ENCODE data around the gene EVPL. TPM values are rescaled to one million over a fixed set of nuclear protein-coding genes. Genes with fewer than 3 reads are reported as not detected.
A peak's percentile ranks its signal among the peaks of the same experiment; 100 is the strongest.

EVPL gene
- total and polyA plus RNA-seq, 2 of the 13 experiments (the other 11 are each of a cell fraction or from before 2014, with no cell fraction given): 2.1 to 8.2 TPM

DNA sequence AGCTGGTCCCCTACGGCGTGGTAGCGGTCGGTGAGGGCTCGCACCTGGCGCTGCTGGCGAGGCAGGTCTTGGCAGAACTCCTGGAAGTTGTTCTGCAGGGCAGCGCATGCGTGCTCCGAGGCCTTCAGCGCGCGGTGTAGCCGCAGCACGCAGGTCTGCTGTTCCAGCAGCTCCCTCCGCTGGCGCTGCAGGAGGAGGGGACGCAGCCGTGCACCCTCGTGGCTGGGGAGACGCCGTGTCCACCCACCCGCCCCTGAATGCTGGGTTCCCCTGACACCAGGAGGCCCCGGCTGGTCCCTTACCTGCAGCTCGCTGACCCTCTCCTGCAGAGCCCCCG lies 12.2 kb downstream of the EVPL start:
- FAIRE-seq (no peak), DNase-seq (ENCODE audit: low spot score) (no peak), ATAC-seq (no peak)
- 98% methylated on average over 8 of the region's 26 CpGs for WGBS (ENCODE audit: low lambda C conversion rate)
- no peak for TF ChIP-seq PTBP1 (IDR thresholded peaks at IDR 0.05; ENCODE audit: low read depth, low read length, poor library complexity, severe bottlenecking)
- TF ChIP-seq ZNF589 (CRISPR knock-in tag; conservative IDR thresholded peaks at IDR 0.05): 0 out of 2 replicates have a peak, but pooled peaks have one; percentile 44
- 0 out of 2 replicates have a peak, but pooled peaks have one; percentile 35 for TF ChIP-seq ZFYVE20 (CRISPR knock-in tag; IDR thresholded peaks at IDR 0.05; ENCODE audit: borderline replicate concordance, low read depth)
- Histone ChIP-seq H3K36me3 (replicated peaks in 1 of 2; ENCODE audit: control insufficient read depth in 1 of 2, insufficient read depth in 2 of 2, low read length in 2 of 2) (peaks cover 4 to 5% of the 10 kb centered on the region in 2 experiments; a peak in 4 of 5 replicates), H3K79me2 (ENCODE audit: insufficient read depth, low read length) (no peaks in the 10 kb centered on the region), H3K27ac (ENCODE audit: extremely low read length, insufficient read depth, low read length) (no peak overlapping the region), H3K4me1 (ENCODE audit: insufficient read depth, low read length) (peaks cover 5% of the 10 kb centered on the region; the same call in 1 of the 2 replicates), H3K9ac (ENCODE audit: insufficient read depth, low read depth, low read length) (no peak overlapping the region), H3K4me2 (ENCODE audit: low read depth, low read length) (no peak overlapping the region), H3K9me3 (ENCODE audit: low read length) (no peaks in the 10 kb centered on the region), H4K20me1 (ENCODE audit: insufficient read depth, low read length) (no peaks in the 10 kb centered on the region), H3K27me3 (ENCODE audit: control insufficient read depth in 1 of 2, insufficient read depth in 2 of 2, low read length in 2 of 2) (no peaks in the 10 kb centered on the region), H3K4me3 (replicated peaks in 1 of 3; ENCODE audit: insufficient read depth in 1 of 3, low read depth in 2 of 3, low read length in 3 of 3) (no peak overlapping the region), H2AFZ (ENCODE audit: low read length) (no peak overlapping the region)
- ChIA-PET POLR2A (interaction anchor here (1.0 to 2.0 kb wide), 5 partner anchors 11 to 139 kb away, joined by 3 to 9 read pairs (median 4); partner anchors contain the start of gene EVPL), CTCF (ENCODE audit: low intra/inter-chr PET ratio, low total read pairs) (interaction anchor here (1.2 to 1.9 kb wide), 3 partner anchors 9 to 265 kb away, joined by 4 to 7 read pairs (median 6); no protein-coding TSS in a partner anchor)
- intact Hi-C loops (cut with micrococcal nuclease; ENCODE audit: unreplicated experiment) (loop anchor here (1.0 to 2.0 kb wide), 2 partner anchors 42 to 167 kb away; no protein-coding TSS in a partner anchor), in situ Hi-C loops (cut with HindIII; ENCODE audit: extremely low pct_ligation_motif_present, low pct_unique_long_range_greater_than_20kb) (no loop called here)
- no TSS peak for BruUV-seq (replicated peaks)

DNA sequence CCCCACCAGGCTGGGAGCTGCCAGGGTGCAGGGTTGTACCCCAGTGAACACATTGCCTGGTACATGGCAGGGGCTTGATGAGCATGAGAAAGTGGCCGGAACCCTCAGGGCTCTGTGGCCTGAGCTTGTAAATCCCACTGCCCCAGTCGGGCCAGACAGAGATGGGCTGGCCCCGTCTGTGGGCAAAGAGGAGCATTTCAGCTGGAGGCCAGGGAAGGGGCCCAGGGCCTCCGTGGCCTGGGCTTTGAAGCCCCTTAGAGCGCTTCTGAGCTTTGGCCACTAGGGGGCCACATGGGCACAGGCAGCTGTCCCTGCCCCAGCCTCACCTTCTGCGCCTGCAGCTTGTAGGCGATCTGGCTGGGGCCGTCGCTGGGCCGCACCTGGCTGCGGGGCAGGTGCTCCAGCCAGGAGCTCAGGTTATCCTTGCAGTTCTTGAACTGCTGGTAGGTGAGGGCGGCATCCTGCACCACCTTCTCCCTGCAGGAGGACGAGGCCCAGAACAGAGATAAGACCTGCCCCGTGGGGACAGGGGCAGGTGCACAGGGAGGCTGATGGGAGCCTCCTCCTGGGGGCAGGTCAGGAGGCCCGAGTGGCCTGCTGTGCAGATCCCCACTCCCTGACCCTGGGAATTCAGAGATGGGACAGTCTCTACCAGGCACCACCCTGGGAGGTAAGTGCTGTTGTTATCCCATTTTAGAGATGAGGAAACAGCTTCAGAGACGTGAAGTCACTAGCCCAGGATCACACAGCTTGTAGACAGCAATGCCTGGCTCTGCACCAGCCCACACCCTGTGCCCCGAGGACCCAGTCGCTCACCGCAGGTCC lies 12.8 kb downstream of the EVPL start:
- Histone ChIP-seq H3K27me3 (ENCODE audit: control insufficient read depth in 1 of 2, insufficient read depth in 2 of 2, low read length in 2 of 2) (no peaks in the 10 kb centered on the region), H3K27ac (ENCODE audit: extremely low read length, insufficient read depth, low read length) (no peak overlapping the region), H2AFZ (ENCODE audit: low read length) (no peak overlapping the region), H3K4me3 (replicated peaks in 1 of 3; ENCODE audit: insufficient read depth in 1 of 3, low read depth in 2 of 3, low read length in 3 of 3) (no peak overlapping the region), H3K9ac (ENCODE audit: insufficient read depth, low read depth, low read length) (no peak overlapping the region), H3K79me2 (ENCODE audit: insufficient read depth, low read length) (no peaks in the 10 kb centered on the region), H3K4me2 (ENCODE audit: low read depth, low read length) (no peak overlapping the region), H3K4me1 (ENCODE audit: insufficient read depth, low read length) (peaks cover 5% of the 10 kb centered on the region; the same call in 1 of the 2 replicates), H4K20me1 (ENCODE audit: insufficient read depth, low read length) (no peaks in the 10 kb centered on the region), H3K36me3 (replicated peaks in 1 of 2; ENCODE audit: control insufficient read depth in 1 of 2, insufficient read depth in 2 of 2, low read length in 2 of 2) (peaks cover 4 to 5% of the 10 kb centered on the region in 2 experiments; a peak in 3 of 5 replicates), H3K9me3 (ENCODE audit: low read length) (no peaks in the 10 kb centered on the region)
- ATAC-seq (peak; percentile 92), DNase-seq (ENCODE audit: low spot score) (peak; percentile 72), FAIRE-seq (peak; percentile 77)
- in situ Hi-C loops (cut with HindIII; ENCODE audit: extremely low pct_ligation_motif_present, low pct_unique_long_range_greater_than_20kb) (no loop called here), intact Hi-C loops (cut with micrococcal nuclease; ENCODE audit: unreplicated experiment) (loop anchor here (1.0 to 2.0 kb wide), 2 partner anchors 42 to 168 kb away; no protein-coding TSS in a partner anchor)
- no TSS peak for BruUV-seq (replicated peaks)
- CTCF ChIA-PET (ENCODE audit: low intra/inter-chr PET ratio, low total read pairs): interaction anchor here (1.1 to 1.9 kb wide), 4 partner anchors 9 to 265 kb away, joined by 4 to 7 read pairs (median 5); no protein-coding TSS in a partner anchor
- WGBS (ENCODE audit: low lambda C conversion rate): 55% methylated on average over 19 of the region's 19 CpGs
- POLR2A ChIA-PET: interaction anchor here (0.9 to 2.0 kb wide), 12 partner anchors 9 to 138 kb away, joined by 3 to 9 read pairs (median 4); partner anchors contain the start of genes ACOX1, CDK3, EVPL and FBF1
- TF ChIP-seq GFI1 (CRISPR knock-in tag; IDR thresholded peaks at IDR 0.05; ENCODE audit: borderline replicate concordance) (no peak), ZSCAN21 (CRISPR knock-in tag; IDR thresholded peaks at IDR 0.05; ENCODE audit: borderline replicate concordance) (no peak), ZNF629 (CRISPR knock-in tag; conservative IDR thresholded peaks at IDR 0.05) (peak; percentile 59), ZNF354B (CRISPR knock-in tag; IDR thresholded peaks at IDR 0.05) (no peak), SAFB2 (CRISPR knock-in tag; IDR thresholded peaks at IDR 0.05; ENCODE audit: borderline replicate concordance, low read depth) (0 out of 2 replicates have a peak, but pooled peaks have one; percentile 33), PRMT3 (CRISPR knock-in tag; IDR thresholded peaks at IDR 0.05; ENCODE audit: borderline replicate concordance, low read depth) (no peak)
- TF ChIP-seq, protein P1, sequence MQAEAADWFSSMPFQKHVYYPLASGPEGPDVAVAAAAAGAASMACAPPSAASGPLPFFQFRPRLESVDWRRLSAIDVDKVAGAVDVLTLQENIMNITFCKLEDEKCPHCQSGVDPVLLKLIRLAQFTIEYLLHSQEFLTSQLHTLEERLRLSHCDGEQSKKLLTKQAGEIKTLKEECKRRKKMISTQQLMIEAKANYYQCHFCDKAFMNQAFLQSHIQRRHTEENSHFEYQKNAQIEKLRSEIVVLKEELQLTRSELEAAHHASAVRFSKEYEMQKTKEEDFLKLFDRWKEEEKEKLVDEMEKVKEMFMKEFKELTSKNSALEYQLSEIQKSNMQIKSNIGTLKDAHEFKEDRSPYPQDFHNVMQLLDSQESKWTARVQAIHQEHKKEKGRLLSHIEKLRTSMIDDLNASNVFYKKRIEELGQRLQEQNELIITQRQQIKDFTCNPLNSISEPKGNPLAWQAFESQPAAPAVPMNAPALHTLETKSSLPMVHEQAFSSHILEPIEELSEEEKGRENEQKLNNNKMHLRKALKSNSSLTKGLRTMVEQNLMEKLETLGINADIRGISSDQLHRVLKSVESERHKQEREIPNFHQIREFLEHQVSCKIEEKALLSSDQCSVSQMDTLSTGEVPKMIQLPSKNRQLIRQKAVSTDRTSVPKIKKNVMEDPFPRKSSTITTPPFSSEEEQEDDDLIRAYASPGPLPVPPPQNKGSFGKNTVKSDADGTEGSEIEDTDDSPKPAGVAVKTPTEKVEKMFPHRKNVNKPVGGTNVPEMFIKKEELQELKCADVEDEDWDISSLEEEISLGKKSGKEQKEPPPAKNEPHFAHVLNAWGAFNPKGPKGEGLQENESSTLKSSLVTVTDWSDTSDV (CRISPR knock-in tag; IDR thresholded peaks at IDR 0.05): peak; percentile 88; the same call in 1 of the 2 replicates
- TF ChIP-seq, protein P2, sequence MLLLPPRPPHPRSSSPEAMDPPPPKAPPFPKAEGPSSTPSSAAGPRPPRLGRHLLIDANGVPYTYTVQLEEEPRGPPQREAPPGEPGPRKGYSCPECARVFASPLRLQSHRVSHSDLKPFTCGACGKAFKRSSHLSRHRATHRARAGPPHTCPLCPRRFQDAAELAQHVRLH (CRISPR knock-in tag; IDR thresholded peaks at IDR 0.05; ENCODE audit: borderline replicate concordance, low read depth): peak; percentile 82; the same call in 1 of the 2 replicates

Data from HepG2 (cell line).